HG02840 (cell line): Measurements from ENCODE around the gene MRPS15.

Experiments used
- ATAC-seq: cut with Tn5 transposase; IDR thresholded peaks from one replicate; pipeline ENCODE4 v1.9.1; 2021; ENCODE audit warnings: mild to moderate bottlenecking, moderate library complexity, moderate number of reproducible peaks; ENCODE audit not compliant: unreplicated experiment, low FRiP score

MRPS15 gene

DNA sequence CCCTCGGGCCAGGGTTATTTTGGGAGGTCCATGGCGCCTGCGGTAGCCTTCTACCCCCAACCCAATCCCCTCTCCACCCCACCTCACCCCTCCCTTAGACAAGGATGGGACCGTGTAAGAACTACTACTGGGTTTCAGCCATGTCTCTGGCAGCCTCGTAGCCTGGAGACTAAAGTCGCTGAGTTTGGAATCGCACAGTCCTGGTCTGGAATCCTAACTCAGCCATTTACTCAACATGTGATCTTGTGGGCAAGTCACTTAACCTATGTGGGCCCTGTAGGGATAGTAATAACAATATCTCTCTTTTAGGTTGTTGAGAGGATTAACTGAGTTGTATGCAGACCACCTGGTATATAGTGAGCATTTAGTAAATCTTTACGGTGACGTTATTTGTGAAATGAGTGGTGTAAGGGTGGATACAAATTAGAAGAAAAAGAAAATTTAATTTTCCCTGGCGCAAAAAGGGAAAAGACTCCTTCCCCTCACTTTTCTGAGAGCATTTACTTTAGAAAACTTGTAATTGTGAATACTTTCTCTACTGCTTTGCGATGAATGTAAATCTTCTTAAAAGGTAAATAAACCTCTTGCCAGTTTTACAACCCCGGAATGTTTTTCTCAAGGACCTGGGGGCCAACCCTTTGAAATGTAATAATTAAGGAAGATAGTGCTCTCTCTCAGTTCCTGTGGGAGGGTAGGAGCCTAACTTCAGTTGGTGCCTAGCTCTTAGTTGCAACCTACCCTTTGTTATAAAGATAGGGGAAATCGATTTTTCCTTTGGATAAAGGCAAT lies 615 bp upstream of the MRPS15 start:
- ATAC-seq: peak; percentile 31

DNA sequence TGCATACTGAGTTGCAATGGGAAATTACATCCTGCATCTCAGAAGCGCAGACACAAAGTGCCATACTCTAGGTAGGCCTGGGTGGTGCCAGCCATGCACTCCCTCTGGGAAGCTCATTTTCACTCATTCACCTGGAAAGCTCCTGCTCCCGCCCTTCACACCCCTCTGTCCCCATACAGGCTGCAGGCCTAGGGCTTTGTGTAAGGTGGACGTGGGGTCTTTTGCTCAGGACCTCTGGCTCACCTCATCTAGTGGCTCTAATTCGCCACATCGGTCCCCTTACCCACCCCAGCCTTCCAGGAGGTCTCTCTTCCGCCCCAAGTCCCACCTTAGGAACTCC lies 751 bp downstream of the MRPS15 start:
- no peak for ATAC-seq

GRCh38 chr1:36458910-36459309 lies 5.3 kb downstream of the MRPS15 start:
- no peak for ATAC-seq

DNA sequence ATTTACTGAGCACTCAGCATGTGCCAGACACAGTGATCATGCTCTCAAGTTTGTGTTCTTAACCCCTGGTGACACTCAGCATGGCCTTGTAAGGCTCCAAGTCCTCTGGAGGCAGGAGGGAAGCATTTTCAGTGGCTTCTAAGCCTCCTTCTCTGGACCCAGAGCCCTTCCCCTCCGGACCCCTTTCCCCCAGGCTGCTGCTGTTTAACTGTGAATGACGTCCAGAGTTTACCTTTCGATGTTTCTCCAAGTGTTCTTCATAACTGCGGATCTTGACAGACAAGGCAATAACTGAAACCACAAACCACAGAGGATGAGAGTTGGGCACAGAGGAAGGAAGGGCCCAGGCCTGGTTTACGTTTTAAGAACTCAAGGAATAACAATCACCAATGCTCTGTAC lies 6.5 kb downstream of the MRPS15 start:
- ATAC-seq: no peak

DNA sequence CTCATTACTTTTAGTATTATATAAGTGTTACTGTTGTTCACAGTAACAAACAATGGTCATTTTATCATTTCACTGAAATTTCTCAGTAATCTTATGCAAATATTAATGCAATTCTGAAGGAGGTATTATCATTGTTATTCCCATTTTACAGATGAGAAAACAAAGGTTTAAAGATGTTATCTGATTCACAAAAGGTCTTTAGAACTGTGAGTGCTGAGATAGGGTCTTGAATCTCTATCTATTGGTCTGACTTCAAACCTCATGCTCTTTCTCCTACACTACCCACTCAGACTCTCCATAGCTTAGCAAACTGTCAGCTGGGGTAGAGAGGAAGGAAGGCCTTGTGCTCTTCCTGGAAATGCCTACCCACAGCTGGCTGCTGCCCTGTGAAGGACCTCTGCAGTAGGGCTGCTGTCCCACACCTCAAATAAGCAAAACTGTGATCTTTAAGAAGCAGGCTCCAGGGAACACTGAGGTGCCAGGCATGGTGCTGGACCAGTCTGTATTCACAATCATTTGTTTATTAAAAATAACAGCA lies 7.7 kb downstream of the MRPS15 start:
- ATAC-seq: no peak

GRCh38 chr1:36455386-36455785 lies 8.8 kb downstream of the MRPS15 start:
- no peak for ATAC-seq

GRCh38 chr1:36453600-36454388 lies 10.4 kb downstream of the MRPS15 start:
- ATAC-seq: no peak

DNA sequence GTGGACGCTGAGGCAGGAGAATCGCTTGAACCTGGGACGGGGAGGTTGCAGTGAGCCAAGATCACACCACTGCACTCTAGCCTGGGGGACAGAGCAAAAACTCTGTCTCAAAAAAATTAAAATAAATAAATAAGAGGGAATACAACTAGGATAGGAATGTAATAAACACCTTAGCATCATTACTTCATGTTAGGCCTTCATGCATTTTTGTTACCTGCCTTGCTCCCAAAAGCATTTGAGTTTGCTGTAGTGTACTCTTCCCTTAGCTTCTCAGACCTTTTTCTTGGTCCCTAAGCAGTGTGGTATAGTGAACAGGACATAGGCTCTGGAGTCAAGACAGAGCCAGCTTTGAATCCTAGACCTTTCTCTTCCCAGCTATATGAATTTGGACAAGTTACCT lies 11.1 kb downstream of the MRPS15 start:
- ATAC-seq: no peak

- no peak for ATAC-seq
Measured at GRCh38 chr1:36450919-36451305, 13.3 kb downstream of the MRPS15 start.

DNA sequence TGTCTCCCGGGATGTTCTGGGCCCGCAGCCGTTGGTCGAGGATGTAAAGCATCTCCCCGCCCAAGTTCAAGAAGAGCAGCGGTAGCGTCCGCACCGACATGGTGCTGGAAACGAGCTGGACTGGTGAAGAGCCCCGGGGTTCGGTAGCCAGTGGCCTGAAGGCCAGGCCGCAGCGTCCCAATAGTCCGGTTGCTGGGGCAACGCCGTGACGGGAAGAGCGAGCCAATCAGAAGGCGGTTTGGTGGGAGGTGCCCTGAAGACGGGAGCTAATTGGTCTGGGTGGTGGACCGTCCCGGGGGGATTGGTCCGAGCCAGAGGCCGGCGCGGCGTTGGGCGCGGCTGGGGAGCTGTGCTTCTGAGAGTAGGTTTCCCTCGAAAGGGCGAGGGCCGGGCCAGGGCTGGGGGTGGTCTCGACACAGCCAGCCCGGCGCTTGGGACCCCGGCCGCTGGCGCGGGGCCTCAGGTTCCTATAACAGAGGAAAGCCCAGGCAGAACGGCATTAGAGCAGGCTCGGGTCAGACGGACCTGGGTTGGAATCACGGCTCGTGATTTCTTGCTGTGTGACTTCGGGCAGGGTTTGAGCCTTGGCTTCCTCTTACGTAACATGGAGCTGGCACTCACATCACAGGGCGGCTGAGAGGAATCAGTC lies 13.8 kb downstream of the MRPS15 start, which contains the start of gene OSCP1:
TSS of gene OSCP1 (minus strand) at position 182 of the 649 bp plus-strand sequence. CDS start at position 100, 82 bp downstream.
- peak; percentile 95 for ATAC-seq

- no peak for ATAC-seq
Measured at GRCh38 chr1:36448530-36449056, 15.6 kb downstream of the MRPS15 start.

- ATAC-seq: no peak
Measured at GRCh38 chr1:36447450-36447849, 16.7 kb downstream of the MRPS15 start.

DNA sequence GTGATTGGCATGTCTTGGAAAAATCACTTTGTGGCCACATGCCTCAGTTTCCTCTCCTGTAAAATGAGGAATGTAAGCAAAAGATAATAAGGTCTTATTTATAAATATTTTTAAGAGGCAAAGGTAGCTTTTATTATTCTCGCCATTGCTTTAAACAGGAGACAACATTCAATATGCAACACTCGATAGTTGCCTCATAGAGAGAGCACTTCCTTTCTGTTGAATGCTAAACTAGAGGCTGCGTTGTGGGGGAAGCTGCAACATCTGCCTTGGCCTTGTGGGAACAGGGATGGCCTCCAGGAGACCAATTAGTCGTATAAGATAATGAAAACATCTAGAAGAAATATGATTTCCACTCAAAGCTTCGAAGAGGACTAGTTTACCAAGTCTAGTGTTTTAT lies 17.4 kb downstream of the MRPS15 start:
- no peak for ATAC-seq

DNA sequence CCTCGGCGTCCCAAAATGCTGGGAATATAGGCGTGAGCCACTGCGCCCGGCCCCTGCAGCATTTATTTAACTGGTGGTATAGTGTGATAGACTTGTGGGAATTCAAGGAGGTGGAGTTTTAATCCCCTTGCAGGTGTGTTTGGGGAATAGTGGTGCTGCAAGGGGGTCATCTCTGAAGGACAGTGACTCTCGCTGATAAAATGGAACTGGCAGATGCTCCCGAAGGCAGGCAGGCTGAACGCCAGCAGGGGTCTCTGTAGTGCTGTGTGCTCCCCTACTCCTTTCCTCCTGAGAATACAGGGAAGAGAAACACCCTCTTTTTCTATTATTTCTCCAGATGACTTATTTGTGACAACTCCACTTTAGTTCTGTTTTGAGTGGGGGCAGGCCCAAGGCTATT lies 17.9 kb downstream of the MRPS15 start:
- ATAC-seq: no peak

DNA sequence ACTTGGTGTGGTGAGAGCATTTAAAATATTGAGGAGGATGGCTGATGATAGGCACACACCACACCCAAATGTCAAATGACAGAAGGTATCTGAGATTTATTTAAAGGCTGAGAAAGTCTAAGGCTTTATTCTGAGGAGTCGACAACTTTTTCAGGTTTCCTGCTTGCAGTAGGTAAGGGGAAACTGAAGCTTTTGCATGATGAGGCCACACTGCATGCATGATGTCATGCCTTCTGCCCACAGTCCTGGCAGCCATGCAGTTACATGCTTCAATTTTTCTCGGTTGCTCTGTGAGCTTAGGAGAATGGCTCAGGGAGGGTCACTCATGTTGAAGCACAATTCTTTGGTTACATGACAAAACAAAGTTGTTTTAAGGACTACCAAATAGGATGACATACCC lies 20.9 kb downstream of the MRPS15 start:
- ATAC-seq: no peak

DNA sequence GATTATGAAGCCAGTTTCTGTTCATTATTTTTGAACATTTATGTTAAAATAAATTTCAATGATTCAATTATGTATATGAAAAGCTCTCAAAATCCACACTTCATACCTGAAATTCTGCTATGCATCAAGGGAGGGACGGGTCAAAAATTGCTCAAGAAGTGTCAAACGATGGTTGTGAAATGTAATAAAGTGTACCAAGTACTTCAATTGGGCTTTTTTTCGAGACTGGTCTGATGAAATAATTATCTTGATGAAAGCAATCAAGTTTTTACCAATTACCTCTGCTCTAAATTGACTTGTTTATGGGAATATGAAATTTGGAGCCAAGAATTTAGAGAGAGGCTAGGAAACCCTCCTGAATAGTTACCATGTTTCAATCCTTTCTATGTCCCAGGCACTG lies 21.8 kb downstream of the MRPS15 start:
- no peak for ATAC-seq

- no peak for ATAC-seq
Measured at GRCh38 chr1:36440646-36441045, 23.5 kb downstream of the MRPS15 start.

- ATAC-seq: no peak
Measured at GRCh38 chr1:36440044-36440443, 24.1 kb downstream of the MRPS15 start.

GRCh38 chr1:36438715-36439114 lies 25.5 kb downstream of the MRPS15 start:
- no peak for ATAC-seq

DNA sequence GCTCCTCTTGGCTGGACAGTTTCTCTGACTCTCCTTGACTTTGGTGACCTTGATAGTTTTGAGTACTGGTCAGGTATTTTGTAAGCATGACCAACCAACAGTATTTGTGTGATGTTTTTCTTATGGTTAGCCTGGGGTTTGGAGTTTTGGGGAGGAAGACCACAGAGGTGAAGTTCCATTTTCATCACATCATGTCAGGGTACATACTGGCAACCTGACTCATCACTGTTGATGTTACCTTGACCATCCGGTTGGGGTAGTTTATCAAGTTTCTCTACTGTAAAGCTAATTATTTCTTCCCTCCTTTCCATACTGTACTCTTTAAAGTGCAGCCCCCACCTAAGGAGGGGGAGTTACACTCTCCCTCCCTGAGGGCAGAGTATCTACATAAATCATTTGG lies 27.4 kb downstream of the MRPS15 start:
- no peak for ATAC-seq

DNA sequence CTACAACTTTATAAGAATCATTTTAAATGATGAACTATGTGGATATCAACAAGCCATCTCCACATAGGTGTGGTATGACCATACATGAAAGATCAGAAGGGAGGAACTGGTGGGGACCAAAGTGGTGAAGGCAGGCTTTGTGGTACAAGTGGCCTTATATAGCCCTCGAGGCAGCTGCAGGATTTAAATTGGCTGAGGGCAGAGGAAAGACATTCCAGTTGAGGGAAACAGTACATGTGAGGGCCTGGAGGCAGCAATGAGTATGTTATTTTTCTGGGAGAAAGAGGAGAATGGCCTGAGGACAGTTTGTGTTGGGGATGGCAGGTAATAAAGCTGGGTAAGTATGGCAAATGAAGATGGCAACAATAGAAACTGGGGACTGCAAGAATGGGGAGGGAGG lies 31.1 kb downstream of the MRPS15 start:
- ATAC-seq: no peak
